ENCODE measurements around the gene NUDC. TPM values are rescaled to one million over a fixed set of nuclear protein-coding genes. Genes with fewer than 3 reads are reported as not detected.

Gene NUDC
- total and polyA plus RNA-seq, 2 of the 4 experiments (the other 2 are of a cell fraction): 34.8 to 89.8 TPM

- ATAC-seq (ENCODE audit: low read depth) (no peak), DNase-seq (no peak)
- no peak overlapping the region for H3K4me2 ChIP-seq (ENCODE audit: low read depth, low read length)
- H3K23ac ChIP-seq (ENCODE audit: low read depth, low read length): no peak overlapping the region
- BruUV-seq (replicated peaks): no TSS peak
- no peak overlapping the region for H3K27ac ChIP-seq (ENCODE audit: insufficient read depth, low read length)
- H3K4me1 ChIP-seq (ENCODE audit: control insufficient read depth, insufficient read depth, low read length): peaks cover 7% of the 10 kb centered on the region; the same call in 1 of the 2 replicates
- no peak overlapping the region for H2AK9ac ChIP-seq (replicated peaks; ENCODE audit: low read depth, low read length, poor library complexity)
- peaks cover 36% of the 10 kb centered on the region for H3K36me3 ChIP-seq (ENCODE audit: control insufficient read depth, insufficient read depth, low read length)
- TF ChIP-seq USF2 (IDR thresholded peaks at IDR 0.05; ENCODE audit: low read depth, low read length) (no peak), RFX5 (IDR thresholded peaks at IDR 0.05; ENCODE audit: low read depth, low read length) (no peak), POLR2A (IDR thresholded peaks at IDR 0.05; ENCODE audit: low read depth, low read length) (no peak), CEBPB (IDR thresholded peaks at IDR 0.05; ENCODE audit: low read depth, low read length) (no peak), RAD21 (IDR thresholded peaks at IDR 0.05; ENCODE audit: low read length) (no peak), RCOR1 (IDR thresholded peaks at IDR 0.05; ENCODE audit: insufficient replicate concordance, low read length) (no peak), MXI1 (IDR thresholded peaks at IDR 0.05; ENCODE audit: borderline replicate concordance, low read depth, low read length) (no peak), SMC3 (IDR thresholded peaks at IDR 0.05; ENCODE audit: low read depth, low read length) (no peak), MAZ (IDR thresholded peaks at IDR 0.05; ENCODE audit: borderline replicate concordance, low read depth, low read length) (no peak), FOS (IDR thresholded peaks at IDR 0.05; ENCODE audit: low read depth, low read length) (no peak), CHD1 (IDR thresholded peaks at IDR 0.05; ENCODE audit: low read depth, low read length) (no peak), MAFK (IDR thresholded peaks at IDR 0.05; ENCODE audit: low read depth, low read length) (no peak), BHLHE40 (IDR thresholded peaks at IDR 0.05; ENCODE audit: low read depth, low read length) (no peak), NFE2L2 (IDR thresholded peaks at IDR 0.05; ENCODE audit: low read depth, low read length) (no peak), CTCF (conservative IDR thresholded peaks at IDR 0.05; ENCODE audit: low read depth, low read length) (no peak)
- TF ChIP-seq, protein P1, sequence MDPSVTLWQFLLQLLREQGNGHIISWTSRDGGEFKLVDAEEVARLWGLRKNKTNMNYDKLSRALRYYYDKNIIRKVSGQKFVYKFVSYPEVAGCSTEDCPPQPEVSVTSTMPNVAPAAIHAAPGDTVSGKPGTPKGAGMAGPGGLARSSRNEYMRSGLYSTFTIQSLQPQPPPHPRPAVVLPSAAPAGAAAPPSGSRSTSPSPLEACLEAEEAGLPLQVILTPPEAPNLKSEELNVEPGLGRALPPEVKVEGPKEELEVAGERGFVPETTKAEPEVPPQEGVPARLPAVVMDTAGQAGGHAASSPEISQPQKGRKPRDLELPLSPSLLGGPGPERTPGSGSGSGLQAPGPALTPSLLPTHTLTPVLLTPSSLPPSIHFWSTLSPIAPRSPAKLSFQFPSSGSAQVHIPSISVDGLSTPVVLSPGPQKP (IDR thresholded peaks at IDR 0.05; ENCODE audit: borderline replicate concordance, low read depth, low read length): no peak
- no peaks in the 10 kb centered on the region for H3K9me3 ChIP-seq (ENCODE audit: control insufficient read depth, insufficient read depth, low read length)
- H3K9ac ChIP-seq (ENCODE audit: low read depth, low read length): no peak overlapping the region
- ChIA-PET POLR2A (ENCODE audit: unreplicated experiment) (no interaction called here), CTCF (no interaction called here)
- H2BK120ac ChIP-seq (ENCODE audit: low read depth, low read length): no peak overlapping the region
- no peak overlapping the region for H3K14ac ChIP-seq (replicated peaks; ENCODE audit: low read depth, low read length)
- H4K8ac ChIP-seq (ENCODE audit: low read depth in 2 of 2, low read length in 2 of 2): no peak overlapping the region
- H3K27me3 ChIP-seq (ENCODE audit: control insufficient read depth, insufficient read depth, low read length): no peaks in the 10 kb centered on the region
- no peak overlapping the region for H2AFZ ChIP-seq (replicated peaks; ENCODE audit: low read length, poor library complexity)
- peaks cover 20% of the 10 kb centered on the region for H3K9me1 ChIP-seq (ENCODE audit: insufficient read depth, low read length)
- no peaks in the 10 kb centered on the region for H4K20me1 ChIP-seq (ENCODE audit: insufficient read depth, low read length)
- no peak overlapping the region for H2AK5ac ChIP-seq (ENCODE audit: low read depth, low read length)
- H3K4ac ChIP-seq (ENCODE audit: low read depth, low read length): no peak overlapping the region
- WGBS, 2 experiments (ENCODE audit: extremely low coverage in 2 of 2, insufficient read length in 1 of 2): 100% methylated on average over 1 of the region's 2 CpGs; no CpG with 5 or more reads in 1 of the 2 experiments
- no peak overlapping the region for H2BK15ac ChIP-seq (ENCODE audit: low read depth, low read length)
- H2BK5ac ChIP-seq (ENCODE audit: low read depth, low read length, poor library complexity, severe bottlenecking): no peak overlapping the region
- no peak overlapping the region; the same call in 1 of the 2 replicates for H4K91ac ChIP-seq (ENCODE audit: insufficient read depth, low read depth, low read length)
- H3K79me1 ChIP-seq (ENCODE audit: low read depth in 1 of 2, low read length in 2 of 2): peaks cover 20 to 58% of the 10 kb centered on the region in 2 experiments
- dilution Hi-C loops (cut with HindIII; ENCODE audit: low sequenced_read_pairs, unreplicated experiment) (no loop called here), in situ Hi-C loops (cut with MboI; ENCODE audit: low sequenced_read_pairs) (no loop called here), intact Hi-C loops (cut with micrococcal nuclease) (no loop called here)
- no peak overlapping the region for H3K18ac ChIP-seq (ENCODE audit: low read depth, low read length)
- no peak overlapping the region for H3K4me3 ChIP-seq (ENCODE audit: insufficient read depth, low read depth, low read length)
- H2BK20ac ChIP-seq (ENCODE audit: low read depth, low read length): no peak overlapping the region
- H3K56ac ChIP-seq (ENCODE audit: extremely low read depth, insufficient read depth, low read length): no peak overlapping the region
- no peak overlapping the region for H4K5ac ChIP-seq (ENCODE audit: low read depth, low read length)
Measured at GRCh38 chr1:26938659-26939025, 17.1 kb downstream of the NUDC start.

Data from IMR-90 (cell line).